22Rv1 (cell line): ENCODE data around the gene RFPL3.

ENCODE experiments used
- CTCF ChIP-seq: fragments of 450-650 bp; IDR thresholded peaks from 2 replicates; pipeline ENCODE4 v1.5.1; 2017; ENCODE audit warnings: mild to moderate bottlenecking
- ZFX ChIP-seq: fragments of 450-650 bp; IDR thresholded peaks from 2 replicates; pipeline ENCODE4 v1.6.1; 2017; ENCODE audit warnings: antibody characterized with exemption, borderline replicate concordance

- no peak for TF ChIP-seq CTCF
- no peak for TF ChIP-seq ZFX
These were observed 39.3 kb upstream of the RFPL3 start for GRCh38 chr22:32318361-32318760.
